OCI-LY1 (cell line): ENCODE data around the gene IQGAP3.
"Not testable (repeated sequence)": the region's sequence is repeated elsewhere in the genome, so short reads cannot be mapped to it uniquely, and the experiment has no call there.

ENCODE experiments used
- H2AFZ ChIP-seq: fragments of 200-600 bp; sonication (generic), shearing (Covaris generic); 2 replicates; pipeline ENCODE4 v1.6.0; 2014; ENCODE audit warnings: antibody characterized with exemption, mild to moderate bottlenecking, low read length
- H3F3A ChIP-seq: fragments of 200-600 bp; sonication (generic), shearing (Covaris generic); 2 replicates; pipeline ENCODE4 v1.6.0; 2014; ENCODE audit warnings: mild to moderate bottlenecking, antibody characterized with exemption, low read length, moderate library complexity; ENCODE audit not compliant: insufficient read depth
- H3K27ac ChIP-seq: fragments of 200-600 bp; sonication (generic); 2 replicates; pipeline ENCODE4 v1.5.1; 2014; ENCODE audit warnings: low read length, mixed run types, mild to moderate bottlenecking, low read depth; ENCODE audit not compliant: poor library complexity, severe bottlenecking
- H3K27me3 ChIP-seq: fragments of 200-600 bp; sonication (generic); 2 replicates; pipeline ENCODE4 v1.6.0; 2014; ENCODE audit warnings: antibody characterized with exemption, mild to moderate bottlenecking, low read length, moderate library complexity; ENCODE audit not compliant: insufficient read depth
- H3K36me3 ChIP-seq: fragments of 200-600 bp; sonication (generic); 2 replicates; pipeline ENCODE4 v1.6.1; 2014; ENCODE audit warnings: mild to moderate bottlenecking, antibody characterized with exemption, low read length, moderate library complexity, mixed read lengths; ENCODE audit not compliant: insufficient read depth
- H3K4me1 ChIP-seq: fragments of 200-600 bp; sonication (generic); 2 replicates; pipeline ENCODE4 v1.5.1; 2014; ENCODE audit warnings: mild to moderate bottlenecking, low read length, moderate library complexity; ENCODE audit not compliant: insufficient read depth, severe bottlenecking
- H3K4me2 ChIP-seq: fragments of 200-600 bp; sonication (generic), shearing (Covaris generic); 2 replicates; pipeline ENCODE4 v1.6.1; 2014; ENCODE audit warnings: low read length
- H3K4me3 ChIP-seq: fragments of 200-600 bp; sonication (generic); 2 replicates; pipeline ENCODE4 v1.5.1; 2014; ENCODE audit warnings: low read length, low read depth, mild to moderate bottlenecking, mixed read lengths; ENCODE audit not compliant: poor library complexity, severe bottlenecking
- H3K79me2 ChIP-seq: fragments of 200-600 bp; shearing (Covaris generic); 2 replicates; pipeline ENCODE4 v1.6.1; 2016; ENCODE audit warnings: mixed run types, low read length, mixed read lengths; ENCODE audit not compliant: insufficient read depth
- H3K9ac ChIP-seq: fragments of 200-600 bp; sonication (generic), shearing (Covaris generic); 2 replicates; pipeline ENCODE4 v1.6.1; 2014; ENCODE audit warnings: mild to moderate bottlenecking, low read length, mixed read lengths
- H3K9me2 ChIP-seq: fragments of 200-600 bp; sonication (generic), shearing (Covaris generic); 2 replicates; pipeline ENCODE4 v1.6.1; 2014; ENCODE audit warnings: low read depth, mild to moderate bottlenecking, low read length, mixed read lengths
- H3K9me3 ChIP-seq: fragments of 200-600 bp; shearing (Covaris generic); 2 replicates; pipeline ENCODE4 v1.6.1; 2014; ENCODE audit warnings: low read length, mixed read lengths
- H4K20me1 ChIP-seq: fragments of 200-600 bp; sonication (generic), shearing (Covaris generic); 2 replicates; pipeline ENCODE4 v1.6.0; 2016; ENCODE audit warnings: mild to moderate bottlenecking, low read length; ENCODE audit not compliant: insufficient read depth
- CTCF ChIP-seq: fragments of 200-600 bp; sonication (generic), shearing (Covaris generic); IDR thresholded peaks from 2 replicates; pipeline ENCODE4 v1.5.1; 2017; ENCODE audit warnings: mild to moderate bottlenecking, antibody characterized with exemption, low read length, moderate library complexity, mixed read lengths
- EZH2 ChIP-seq: fragments of 200-600 bp; sonication (generic), shearing (Covaris generic); IDR thresholded peaks from 2 replicates; pipeline ENCODE4 v1.8.0; 2017; ENCODE audit warnings: borderline replicate concordance, mixed run types, mild to moderate bottlenecking, antibody characterized with exemption, low read length, moderate library complexity, mixed read lengths

IQGAP3 gene

GRCh38 chr1:156589546-156589945 lies 17.2 kb upstream of the IQGAP3 start:
- Histone ChIP-seq H3K4me1 (peaks cover 24% of the 10 kb centered on the region), H3K79me2 (no peaks in the 10 kb centered on the region), H3K4me2 (no peak overlapping the region), H3K27me3 (no peaks in the 10 kb centered on the region), H3K36me3 (peaks cover 13% of the 10 kb centered on the region; the same call in 1 of the 2 replicates), H3F3A (0 out of 2 replicates have a peak, but pooled peaks cover 4% of the 10 kb centered on the region), H3K9ac (no peak overlapping the region), H3K9me2 (no peaks in the 10 kb centered on the region), H3K27ac (no peak overlapping the region), H3K4me3 (no peak overlapping the region), H3K9me3 (no peaks in the 10 kb centered on the region), H4K20me1 (no peaks in the 10 kb centered on the region), H2AFZ (no peak overlapping the region)
- TF ChIP-seq CTCF (no peak), EZH2 (no peak)

- H3K79me2 ChIP-seq, H3K9me3 ChIP-seq, H4K20me1 ChIP-seq, H3K36me3 ChIP-seq, H3K9ac ChIP-seq, H3K27me3 ChIP-seq, H3F3A ChIP-seq, H3K4me2 ChIP-seq, H3K9me2 ChIP-seq, H3K27ac ChIP-seq, H3K4me3 ChIP-seq, H2AFZ ChIP-seq: not testable (repeated sequence)
- peaks cover 20% of the 10 kb centered on the region for H3K4me1 ChIP-seq
Measured at GRCh38 chr1:156587927-156588326, 15.6 kb upstream of the IQGAP3 start.

GRCh38 chr1:156586892-156587477 lies 14.6 kb upstream of the IQGAP3 start:
- Histone ChIP-seq H3K9me3 (no peaks in the 10 kb centered on the region), H3K27ac (no peak overlapping the region), H3F3A (no peaks in the 10 kb centered on the region), H3K4me1 (peaks cover 20% of the 10 kb centered on the region), H3K9me2 (no peaks in the 10 kb centered on the region), H3K79me2 (no peaks in the 10 kb centered on the region), H2AFZ (no peak overlapping the region), H3K36me3 (no peaks in the 10 kb centered on the region), H3K4me3 (no peak overlapping the region), H3K4me2 (no peak overlapping the region), H3K9ac (no peak overlapping the region), H4K20me1 (no peaks in the 10 kb centered on the region), H3K27me3 (no peaks in the 10 kb centered on the region)
- TF ChIP-seq EZH2 (no peak), CTCF (no peak)

- no peaks in the 10 kb centered on the region for H4K20me1 ChIP-seq
- TF ChIP-seq EZH2 (no peak), CTCF (no peak)
- no peak overlapping the region for H2AFZ ChIP-seq
- no peak overlapping the region for H3K4me3 ChIP-seq
- H3K9me3 ChIP-seq: no peaks in the 10 kb centered on the region
- H3F3A ChIP-seq: no peaks in the 10 kb centered on the region
- no peaks in the 10 kb centered on the region for H3K36me3 ChIP-seq
- no peaks in the 10 kb centered on the region for H3K9me2 ChIP-seq
- H3K27ac ChIP-seq: no peak overlapping the region
- no peak overlapping the region for H3K4me2 ChIP-seq
- no peaks in the 10 kb centered on the region for H3K27me3 ChIP-seq
- peaks cover 21% of the 10 kb centered on the region for H3K4me1 ChIP-seq
- no peak overlapping the region for H3K9ac ChIP-seq
- H3K79me2 ChIP-seq: no peaks in the 10 kb centered on the region
Measured at GRCh38 chr1:156586323-156586722, 14.0 kb upstream of the IQGAP3 start.
